HUES64 (cell line): ENCODE data around the gene MAGI1.

ENCODE experiments used
- H3K27ac ChIP-seq: 2 replicates; pipeline ENCODE4 v1.7.0; 2013; ENCODE audit warnings: low read depth, low read length, inconsistent platforms
- H3K27me3 ChIP-seq: 2 replicates; pipeline ENCODE4 v1.6.1; 2013; ENCODE audit warnings: mild to moderate bottlenecking, low read length; ENCODE audit not compliant: insufficient read depth
- H3K36me3 ChIP-seq: 2 replicates; pipeline ENCODE4 v1.6.1; 2013; ENCODE audit warnings: mild to moderate bottlenecking, low read length; ENCODE audit not compliant: insufficient read depth
- H3K4me1 ChIP-seq: 2 replicates; pipeline ENCODE4 v1.6.1; 2013; ENCODE audit warnings: mild to moderate bottlenecking, low read length, moderate library complexity; ENCODE audit not compliant: insufficient read depth
- H3K4me3 ChIP-seq: 2 replicates; pipeline ENCODE4 v1.5.1; 2013; ENCODE audit warnings: mild to moderate bottlenecking, low read length, moderate library complexity
- H3K9ac ChIP-seq: 2 replicates; pipeline ENCODE4 v1.6.1; 2013; ENCODE audit warnings: mild to moderate bottlenecking, low read depth, low read length
- H3K9me3 ChIP-seq: 2 replicates; pipeline ENCODE4 v1.6.1; 2013; ENCODE audit warnings: low read depth, low read length; ENCODE audit not compliant: insufficient read depth
- WGBS: fragments of 150-250, 120-280 bp; methylation state at CpG from one replicate; pipeline ENCODE4 v1.1.7; 2013; ENCODE audit warnings: missing lambda C conversion rate; 5-methylcytosine and 5-hydroxymethylcytosine counted together

The MAGI1 gene

DNA sequence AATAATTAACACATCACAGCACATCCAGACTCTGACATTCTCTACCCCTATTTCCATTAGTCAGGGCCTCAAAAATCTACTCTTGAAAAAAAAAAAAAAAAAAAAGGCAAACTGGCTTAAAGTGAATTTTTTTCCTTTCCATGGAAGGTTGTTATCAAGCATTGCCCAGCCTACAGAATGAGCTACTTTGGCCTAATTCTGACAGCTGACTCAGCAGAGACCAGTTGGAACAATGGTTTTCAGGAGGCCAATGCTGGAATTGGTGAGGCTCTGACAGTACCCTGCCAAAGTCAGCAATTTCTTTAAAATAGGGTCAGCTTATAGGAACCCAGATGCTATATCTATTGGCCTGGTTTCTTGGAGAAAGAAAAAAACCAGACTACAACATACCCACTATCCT, 454.7 kb downstream of the MAGI1 start:
- Histone ChIP-seq H3K9ac (no peak overlapping the region), H3K36me3 (no peaks in the 10 kb centered on the region), H3K4me3 (no peak overlapping the region), H3K9me3 (no peaks in the 10 kb centered on the region), H3K4me1 (peaks cover 35% of the 10 kb centered on the region), H3K27ac (no peak overlapping the region), H3K27me3 (no peaks in the 10 kb centered on the region)

GRCh38 chr3:65583188-65583587, 455.5 kb downstream of the MAGI1 start:
- Histone ChIP-seq H3K4me3 (no peak overlapping the region), H3K27ac (no peak overlapping the region), H3K36me3 (no peaks in the 10 kb centered on the region), H3K27me3 (no peaks in the 10 kb centered on the region), H3K9ac (no peak overlapping the region), H3K4me1 (peaks cover 28% of the 10 kb centered on the region), H3K9me3 (no peaks in the 10 kb centered on the region)
- WGBS = no CpG with 5 or more reads among the region's 1 CpG

DNA sequence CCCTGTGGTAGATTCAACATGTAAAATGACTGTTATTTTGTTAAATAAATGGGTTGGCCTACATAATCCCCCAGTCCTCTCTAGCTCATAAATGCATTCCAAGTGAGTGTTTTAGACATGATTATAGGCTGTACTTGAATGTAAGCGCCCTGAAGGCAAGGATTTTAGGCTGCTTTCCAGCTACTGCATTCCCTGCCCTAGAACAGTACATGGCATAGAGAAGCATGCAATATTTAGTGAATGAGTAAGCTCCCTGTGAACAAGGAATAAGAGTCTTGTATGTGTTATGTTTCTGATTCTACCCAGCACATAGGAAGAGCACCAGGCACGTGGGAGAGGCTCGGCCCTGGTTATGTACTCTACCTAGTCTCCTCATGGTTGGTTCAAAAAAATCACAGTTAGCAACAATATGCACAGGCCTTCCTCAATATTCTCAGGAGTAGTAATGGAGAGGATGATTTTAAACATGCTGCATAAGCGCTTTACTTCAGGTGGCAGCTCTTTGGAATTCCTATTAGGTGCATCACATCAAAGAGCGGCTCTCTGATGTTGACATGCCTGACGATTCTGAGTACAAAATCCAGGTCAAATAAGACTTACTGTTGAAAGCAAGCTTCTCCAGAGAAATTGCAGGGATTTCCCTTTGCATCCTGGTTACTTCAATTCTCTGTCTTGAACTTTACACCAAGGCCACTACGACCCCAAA, 456.6 kb downstream of the MAGI1 start:
- peaks cover 19% of the 10 kb centered on the region for H3K4me1 ChIP-seq
- WGBS = 92% methylated on average over 7 of the region's 7 CpGs
- H3K27me3 ChIP-seq = no peaks in the 10 kb centered on the region
- no peak overlapping the region for H3K27ac ChIP-seq
- H3K4me3 ChIP-seq = no peak overlapping the region
- H3K36me3 ChIP-seq = no peaks in the 10 kb centered on the region
- no peak overlapping the region for H3K9ac ChIP-seq
- H3K9me3 ChIP-seq = no peaks in the 10 kb centered on the region

- Histone ChIP-seq H3K36me3 (no peaks in the 10 kb centered on the region), H3K27ac (no peak overlapping the region), H3K4me3 (no peak overlapping the region), H3K4me1 (peaks cover 14% of the 10 kb centered on the region; the same call in 1 of the 2 replicates), H3K9ac (no peak overlapping the region), H3K9me3 (no peaks in the 10 kb centered on the region), H3K27me3 (no peaks in the 10 kb centered on the region)
- WGBS = 93% methylated on average over 2 of the region's 2 CpGs
Measured at GRCh38 chr3:65581313-65581712, 457.4 kb downstream of the MAGI1 start.

- H3K9me3 ChIP-seq = no peaks in the 10 kb centered on the region
- no peaks in the 10 kb centered on the region for H3K27me3 ChIP-seq
- peaks cover 8% of the 10 kb centered on the region; the same call in 1 of the 2 replicates for H3K4me1 ChIP-seq
- no peak overlapping the region for H3K9ac ChIP-seq
- WGBS = 95% methylated on average over 5 of the region's 5 CpGs
- no peak overlapping the region for H3K27ac ChIP-seq
- H3K4me3 ChIP-seq = no peak overlapping the region
- no peaks in the 10 kb centered on the region for H3K36me3 ChIP-seq
Measured at GRCh38 chr3:65578861-65579260, 459.9 kb downstream of the MAGI1 start.

- Histone ChIP-seq H3K9ac (no peak overlapping the region), H3K4me3 (no peak overlapping the region), H3K9me3 (no peaks in the 10 kb centered on the region), H3K27me3 (no peaks in the 10 kb centered on the region), H3K4me1 (peaks cover 3% of the 10 kb centered on the region; the same call in 1 of the 2 replicates), H3K36me3 (no peaks in the 10 kb centered on the region), H3K27ac (no peak overlapping the region)
- whole genome bisulfite sequencing = 92% methylated on average over 7 of the region's 8 CpGs
Measured at GRCh38 chr3:65577843-65578430, 460.8 kb downstream of the MAGI1 start.

DNA sequence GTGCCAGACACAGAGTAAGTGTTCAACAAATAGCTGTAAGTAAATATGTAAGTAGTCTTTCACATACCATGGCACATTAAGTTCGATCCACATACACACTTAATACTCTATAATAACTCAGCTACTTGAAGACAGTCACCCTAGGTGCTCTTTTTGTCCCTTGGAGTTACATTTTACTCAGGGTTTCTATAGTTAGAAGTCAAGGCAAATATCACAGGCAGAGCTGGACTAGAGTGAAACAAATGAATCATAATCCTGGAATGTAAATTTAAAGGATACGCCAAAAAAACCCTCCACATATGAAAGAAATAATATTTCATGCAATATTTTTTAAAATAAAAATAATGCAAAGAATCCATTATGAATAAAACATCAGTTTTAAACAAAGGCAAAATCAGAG, 461.8 kb downstream of the MAGI1 start:
- Histone ChIP-seq H3K27ac (no peak overlapping the region), H3K27me3 (no peaks in the 10 kb centered on the region), H3K4me3 (no peak overlapping the region), H3K9ac (no peak overlapping the region), H3K9me3 (no peaks in the 10 kb centered on the region), H3K36me3 (no peaks in the 10 kb centered on the region), H3K4me1 (peaks cover 3% of the 10 kb centered on the region; the same call in 1 of the 2 replicates)
- WGBS = 100% methylated on average over 1 of the region's 2 CpGs

- Histone ChIP-seq H3K27ac (no peak overlapping the region), H3K36me3 (no peaks in the 10 kb centered on the region), H3K4me1 (no peaks in the 10 kb centered on the region), H3K9me3 (no peaks in the 10 kb centered on the region), H3K4me3 (no peak overlapping the region), H3K27me3 (no peaks in the 10 kb centered on the region), H3K9ac (no peak overlapping the region)
- WGBS = 92% methylated on average over 6 of the region's 6 CpGs
Measured at GRCh38 chr3:65576228-65576627, 462.5 kb downstream of the MAGI1 start.

GRCh38 chr3:65575376-65575840, 463.3 kb downstream of the MAGI1 start:
- Histone ChIP-seq H3K9me3 (no peaks in the 10 kb centered on the region), H3K27ac (no peak overlapping the region)

DNA sequence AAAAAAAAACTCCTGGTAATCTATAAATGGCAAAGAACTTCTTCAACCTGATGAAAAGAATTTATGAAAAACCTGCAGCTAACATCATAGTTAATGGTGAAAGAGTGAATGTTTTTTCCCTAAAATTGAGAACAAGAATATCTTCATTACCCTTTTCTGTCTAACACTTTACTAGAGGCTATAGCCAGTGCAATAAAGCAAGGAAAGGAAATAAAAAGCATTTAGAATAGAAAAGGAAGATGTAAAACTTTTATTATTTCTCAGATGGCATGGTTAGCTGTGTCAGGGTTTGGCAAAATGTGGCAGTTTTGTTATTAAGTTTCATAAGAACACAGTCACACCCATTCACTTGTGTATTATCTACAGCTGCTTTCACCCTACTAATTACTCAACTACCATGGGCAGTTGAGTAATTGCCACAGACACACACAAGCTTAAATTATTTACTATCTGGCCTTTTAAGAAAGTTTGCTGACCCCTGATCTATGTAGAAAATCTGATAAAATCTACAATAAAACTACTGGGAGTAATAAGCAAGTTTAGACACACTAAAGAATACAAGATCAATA, 465.1 kb downstream of the MAGI1 start:
- H3K9ac ChIP-seq = no peak overlapping the region
- H3K4me1 ChIP-seq = 0 out of 2 replicates have a peak, but pooled peaks cover 2% of the 10 kb centered on the region
- no peaks in the 10 kb centered on the region for H3K9me3 ChIP-seq
- no peak overlapping the region for H3K27ac ChIP-seq
- H3K4me3 ChIP-seq = no peak overlapping the region
- no peaks in the 10 kb centered on the region for H3K36me3 ChIP-seq
- H3K27me3 ChIP-seq = no peaks in the 10 kb centered on the region

More at GRCh38 chr3:65575376-65575840, 463.3 kb downstream of the MAGI1 start:
- H3K9ac ChIP-seq = no peak overlapping the region
- no peaks in the 10 kb centered on the region for H3K27me3 ChIP-seq
- no peaks in the 10 kb centered on the region for H3K36me3 ChIP-seq
- no peak overlapping the region for H3K4me3 ChIP-seq
- 0 out of 2 replicates have a peak, but pooled peaks cover 2% of the 10 kb centered on the region for H3K4me1 ChIP-seq
- WGBS = no CpG with 5 or more reads among the region's 1 CpG

- 76% methylated on average over 2 of the region's 2 CpGs for WGBS
- Histone ChIP-seq H3K27me3 (no peaks in the 10 kb centered on the region), H3K9me3 (no peaks in the 10 kb centered on the region), H3K4me1 (0 out of 2 replicates have a peak, but pooled peaks cover 2% of the 10 kb centered on the region), H3K27ac (no peak overlapping the region), H3K9ac (no peak overlapping the region), H3K4me3 (no peak overlapping the region), H3K36me3 (no peaks in the 10 kb centered on the region)
Measured at GRCh38 chr3:65572175-65572777, 466.4 kb downstream of the MAGI1 start.
